ACC112 (cell line): ENCODE results near the gene GZMB.
"Not testable (repeated sequence)": the region's sequence is repeated elsewhere in the genome, so short reads cannot be mapped to it uniquely, and the experiment has no call there.

Source experiments
- H2AFZ ChIP-seq: fragments of 200-600 bp; sonication (generic); one replicate; pipeline ENCODE4 v1.6.0; 2017; ENCODE audit warnings: antibody characterized with exemption, low read length; ENCODE audit not compliant: unreplicated experiment
- H3K27ac ChIP-seq: fragments of 200-600 bp; sonication (generic); 2 replicates; pipeline ENCODE4 v1.5.1; 2014; ENCODE audit warnings: low read depth, mild to moderate bottlenecking, antibody characterized with exemption, low read length, moderate library complexity
- H3K27me3 ChIP-seq: fragments of 200-600 bp; sonication (generic); 2 replicates; pipeline ENCODE4 v1.6.1; 2014; ENCODE audit warnings: mild to moderate bottlenecking, antibody characterized with exemption, low read length, moderate library complexity, mixed read lengths; ENCODE audit not compliant: insufficient read depth
- H3K36me3 ChIP-seq: fragments of 200-600 bp; sonication (generic); 2 replicates; pipeline ENCODE4 v1.6.1; 2016; ENCODE audit warnings: mild to moderate bottlenecking, antibody characterized with exemption, low read length, moderate library complexity, mixed read lengths; ENCODE audit not compliant: insufficient read depth
- H3K4me1 ChIP-seq: fragments of 200-600 bp; sonication (generic); one replicate; pipeline ENCODE4 v1.6.1; 2016; ENCODE audit warnings: low read length, mixed read lengths; ENCODE audit not compliant: insufficient read depth, unreplicated experiment, control insufficient read depth
- H3K4me3 ChIP-seq: fragments of 200-600 bp; sonication (generic); 2 replicates; pipeline ENCODE4 v1.5.1; 2014; ENCODE audit warnings: mild to moderate bottlenecking, low read depth, low read length
- H3K79me2 ChIP-seq: fragments of 200-600 bp; sonication (generic); one replicate; pipeline ENCODE4 v1.6.0; 2016; ENCODE audit warnings: low read length; ENCODE audit not compliant: control insufficient read depth, unreplicated experiment, insufficient read depth

The GZMB gene

DNA sequence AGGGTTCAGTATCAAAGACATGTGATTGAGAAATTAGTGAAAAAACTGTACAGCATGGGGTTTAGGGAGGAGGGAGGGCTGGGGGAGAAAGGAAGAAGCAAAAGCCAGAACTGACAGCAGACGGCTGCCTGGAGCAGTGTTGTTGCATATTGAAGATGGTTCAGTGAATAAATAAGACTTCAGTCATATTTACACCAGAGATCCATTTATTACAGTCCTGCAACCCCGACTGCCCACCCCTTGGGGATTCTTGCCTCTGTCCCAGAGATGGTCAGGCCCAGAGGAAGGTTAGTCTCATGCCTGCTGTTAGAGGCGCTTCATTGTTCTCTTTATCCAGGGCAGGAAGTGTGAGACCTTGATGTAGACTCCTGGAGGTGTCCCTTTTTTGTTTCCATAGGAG is 27.7 kb downstream of the GZMB start:
- H2AFZ ChIP-seq, result no peak overlapping the region
- no peaks in the 10 kb centered on the region for H3K36me3 ChIP-seq
- H3K4me3 ChIP-seq, result no peak overlapping the region
- H3K79me2 ChIP-seq, result no peaks in the 10 kb centered on the region
- H3K4me1 ChIP-seq, result no peaks in the 10 kb centered on the region
- no peaks in the 10 kb centered on the region; the same call in 1 of the 2 replicates for H3K27me3 ChIP-seq
- H3K27ac ChIP-seq, result no peak overlapping the region

GRCh38 chr14:24605435-24606190 is 28.4 kb downstream of the GZMB start:
- Histone ChIP-seq H2AFZ (no peak overlapping the region), H3K27me3 (no peaks in the 10 kb centered on the region; the same call in 1 of the 2 replicates), H3K27ac (no peak overlapping the region), H3K4me3 (no peak overlapping the region), H3K36me3 (no peaks in the 10 kb centered on the region), H3K79me2 (no peaks in the 10 kb centered on the region), H3K4me1 (no peaks in the 10 kb centered on the region)

- no peak overlapping the region for H3K4me3 ChIP-seq
- H3K36me3 ChIP-seq, result no peaks in the 10 kb centered on the region
- H3K27me3 ChIP-seq, result no peaks in the 10 kb centered on the region
- H3K27ac ChIP-seq, result no peak overlapping the region
- H3K4me1 ChIP-seq, result no peaks in the 10 kb centered on the region
- no peaks in the 10 kb centered on the region for H3K79me2 ChIP-seq
- no peak overlapping the region for H2AFZ ChIP-seq
These were observed 36.6 kb downstream of the GZMB start for GRCh38 chr14:24597403-24597802.

GRCh38 chr14:24595073-24595808 is 38.7 kb downstream of the GZMB start:
- Histone ChIP-seq H3K27me3 (no peaks in the 10 kb centered on the region), H3K79me2 (no peaks in the 10 kb centered on the region), H3K4me3 (no peak overlapping the region)

DNA sequence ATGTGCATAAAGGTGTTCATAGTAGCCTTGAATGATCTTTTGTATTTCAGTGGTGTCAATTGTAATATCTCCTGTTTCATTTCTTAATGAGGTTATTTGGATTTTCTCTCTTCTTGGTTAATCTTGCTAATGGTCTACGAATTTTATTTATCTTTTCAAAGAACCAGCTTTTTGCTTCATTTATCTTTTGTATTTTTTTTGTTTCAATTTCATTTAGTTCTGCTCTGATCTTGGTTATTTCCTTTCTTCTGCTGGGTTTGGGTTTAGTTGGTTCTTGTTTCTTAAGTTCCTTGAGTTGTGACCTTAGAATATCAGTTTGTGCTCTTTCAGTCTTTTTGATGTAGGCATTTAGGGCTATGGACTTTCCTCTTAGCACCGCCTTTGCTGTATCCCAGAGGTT is 43.0 kb downstream of the GZMB start:
- not testable (repeated sequence) for H3K79me2 ChIP-seq, H3K36me3 ChIP-seq, H3K4me1 ChIP-seq, H2AFZ ChIP-seq, H3K27me3 ChIP-seq, H3K27ac ChIP-seq, H3K4me3 ChIP-seq

More at GRCh38 chr14:24595073-24595808, 38.7 kb downstream of the GZMB start:
- Histone ChIP-seq H3K4me1 (no peaks in the 10 kb centered on the region), H3K27ac (no peak overlapping the region), H3K36me3 (no peaks in the 10 kb centered on the region), H2AFZ (no peak overlapping the region)

DNA sequence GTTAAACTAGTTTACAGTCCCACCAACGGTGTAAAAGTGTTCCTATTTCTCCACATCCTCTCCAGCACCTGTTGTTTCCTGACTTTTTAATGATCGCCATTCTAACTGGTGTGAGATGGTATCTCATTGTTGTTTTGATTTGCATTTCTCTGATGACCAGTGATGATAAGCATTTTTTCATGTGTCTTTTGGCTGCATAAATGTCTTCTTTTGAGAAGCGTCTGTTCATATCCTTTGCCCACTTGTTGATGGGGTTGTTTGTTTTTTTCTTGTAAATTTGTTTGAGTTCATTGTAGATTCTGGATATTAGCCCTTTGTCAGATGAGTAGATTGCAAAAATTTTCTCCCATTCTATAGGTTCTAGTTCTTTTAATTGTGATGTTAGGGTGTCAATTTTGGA is 49.6 kb downstream of the GZMB start:
- not testable (repeated sequence) for H3K79me2 ChIP-seq, H3K4me3 ChIP-seq, H3K27me3 ChIP-seq, H3K27ac ChIP-seq, H2AFZ ChIP-seq, H3K36me3 ChIP-seq, H3K4me1 ChIP-seq
